Suppressor macrophage (primary cell): Measurements from ENCODE around the gene DHX32.

Experiments used
- DNase-seq, 4 experiments: peaks; one replicate each; pipeline ENCODE4 v3.0.0-alpha.2; 2020 to 2022

DHX32 gene

DNA sequence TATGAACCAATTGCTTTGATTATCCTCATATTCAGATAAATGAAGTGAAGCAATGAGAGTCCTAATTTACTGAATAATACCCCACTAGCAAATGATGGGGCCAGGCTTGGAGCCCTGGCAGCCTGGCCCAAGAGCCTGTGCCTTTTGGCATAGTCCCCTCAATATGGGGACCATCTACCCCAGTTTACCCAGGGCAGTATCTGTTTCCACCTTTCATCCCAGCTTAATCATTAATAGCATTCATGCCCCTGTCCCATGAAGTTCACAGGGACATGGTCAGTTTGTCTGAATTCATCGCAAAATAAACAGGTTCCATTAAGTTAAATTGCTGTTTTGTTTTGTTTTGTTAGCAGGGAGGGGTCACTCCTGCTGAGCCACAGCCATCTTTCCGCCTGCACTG lies 32.2 kb downstream of the DHX32 start:
- no peak for DNase-seq

DNA sequence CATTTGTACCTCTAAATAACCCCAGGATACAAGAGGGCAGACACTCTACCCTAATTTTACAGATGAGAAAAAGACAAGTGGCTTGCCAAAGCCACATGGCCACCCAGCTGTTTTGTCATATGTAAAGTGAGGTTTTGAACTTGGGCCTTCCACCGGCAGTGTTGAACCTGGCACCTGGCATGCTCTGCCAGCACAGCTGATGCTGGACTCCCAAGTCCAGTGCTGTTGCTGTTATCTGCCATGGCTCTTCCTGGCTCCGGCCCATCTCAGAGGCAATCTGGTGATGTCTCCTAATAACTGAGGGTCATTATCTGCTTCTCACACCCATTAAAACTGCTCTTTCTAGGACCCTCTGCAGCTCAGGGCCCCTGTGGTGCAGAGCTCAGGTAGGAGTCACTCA lies 32.7 kb downstream of the DHX32 start:
- no peak for DNase-seq

DNA sequence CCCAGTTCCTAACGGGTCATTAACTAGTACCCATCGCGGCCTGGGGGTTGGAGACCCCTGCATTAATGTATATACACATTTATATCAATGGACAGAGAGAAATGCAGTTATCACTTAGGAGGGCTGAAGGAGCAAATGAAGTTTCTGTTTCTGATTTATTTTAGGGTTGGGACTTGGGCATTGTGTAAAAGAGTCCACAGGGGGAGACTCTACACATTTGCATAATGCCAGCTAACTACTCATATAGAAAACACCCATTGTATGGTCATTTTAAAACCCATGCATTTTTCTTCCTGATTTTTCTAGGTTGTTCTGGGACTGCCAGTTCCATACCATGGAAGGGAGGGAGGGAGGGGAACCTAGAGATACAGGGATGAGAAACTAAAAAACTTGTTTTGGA lies 34.2 kb downstream of the DHX32 start:
- DNase-seq: no peak

DNA sequence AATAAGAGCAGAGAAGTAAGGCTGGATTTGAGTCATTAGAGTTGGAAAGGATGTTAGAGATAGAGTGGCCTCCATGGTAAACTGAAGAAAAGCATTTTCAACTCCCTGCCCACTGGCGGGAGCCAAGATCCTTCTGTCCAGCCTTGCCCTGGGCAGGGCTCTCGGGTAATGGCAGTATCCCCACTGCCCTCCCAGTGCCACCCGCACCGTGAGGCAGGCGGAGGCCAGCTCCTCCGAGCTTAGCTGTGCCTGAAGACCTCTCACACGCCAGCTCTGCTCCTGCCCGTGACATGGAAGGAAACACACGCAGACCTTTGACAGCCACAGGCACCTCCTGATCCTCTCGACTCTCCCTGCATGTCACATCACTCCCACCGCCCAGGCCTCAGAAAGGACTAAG lies 35.5 kb downstream of the DHX32 start:
- no peak for DNase-seq

DNA sequence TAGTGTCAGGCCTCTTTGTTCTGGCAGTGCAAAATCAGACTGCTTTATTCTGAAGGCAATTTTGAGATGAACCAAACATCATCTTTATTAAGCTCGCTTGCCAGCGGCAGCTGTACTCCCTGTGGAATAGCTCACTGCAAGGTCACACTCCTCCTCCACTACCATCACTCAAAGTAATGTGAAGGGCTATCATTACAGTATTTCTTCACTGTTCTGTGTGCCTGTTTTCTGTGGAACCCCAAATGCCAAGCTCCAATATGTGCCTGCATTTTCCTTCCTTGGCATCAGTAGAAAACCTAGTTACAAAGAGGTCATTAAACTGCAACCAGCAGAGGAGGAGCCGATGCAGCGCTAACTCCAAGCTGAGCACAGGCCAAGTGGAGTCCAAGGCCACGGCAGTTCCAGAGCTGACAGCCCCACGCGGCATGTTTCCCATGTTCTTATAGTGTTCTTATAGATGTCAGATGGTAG lies 36.3 kb downstream of the DHX32 start:
- no peak for DNase-seq

DNA sequence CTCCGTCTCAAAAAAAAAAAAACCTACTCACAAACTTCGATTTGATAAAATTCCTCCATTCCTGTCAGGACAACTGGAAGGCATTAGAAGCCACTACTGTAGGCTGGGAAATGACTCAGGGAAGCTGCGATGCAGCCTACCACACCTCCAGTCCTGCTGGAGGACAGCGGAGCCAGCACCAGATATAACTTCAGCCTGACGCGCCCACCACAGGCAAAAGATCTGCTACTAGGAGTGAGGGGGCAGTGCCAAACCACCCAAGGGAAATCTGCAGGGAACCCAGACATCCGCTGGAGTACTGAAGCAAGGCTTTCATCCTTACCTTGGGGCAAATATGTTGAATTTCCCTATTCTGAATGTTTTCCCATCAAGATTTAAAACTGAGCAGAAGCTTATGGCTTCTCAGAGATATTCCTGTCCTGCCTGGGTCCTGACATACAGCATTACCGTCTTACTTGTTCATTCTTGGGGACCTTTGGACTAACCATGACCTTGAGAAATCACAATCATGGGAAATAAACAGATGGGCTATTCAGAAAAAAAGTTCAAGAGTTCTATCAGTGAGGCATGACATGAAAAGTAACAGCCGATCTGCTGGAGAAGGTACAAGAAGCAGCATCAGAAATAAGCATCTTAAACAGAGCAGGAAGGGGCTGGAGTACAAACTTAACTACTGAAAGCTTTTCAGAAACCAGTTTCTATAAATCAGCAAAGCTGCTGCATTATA lies 37.3 kb downstream of the DHX32 start:
- no peak for DNase-seq

DNA sequence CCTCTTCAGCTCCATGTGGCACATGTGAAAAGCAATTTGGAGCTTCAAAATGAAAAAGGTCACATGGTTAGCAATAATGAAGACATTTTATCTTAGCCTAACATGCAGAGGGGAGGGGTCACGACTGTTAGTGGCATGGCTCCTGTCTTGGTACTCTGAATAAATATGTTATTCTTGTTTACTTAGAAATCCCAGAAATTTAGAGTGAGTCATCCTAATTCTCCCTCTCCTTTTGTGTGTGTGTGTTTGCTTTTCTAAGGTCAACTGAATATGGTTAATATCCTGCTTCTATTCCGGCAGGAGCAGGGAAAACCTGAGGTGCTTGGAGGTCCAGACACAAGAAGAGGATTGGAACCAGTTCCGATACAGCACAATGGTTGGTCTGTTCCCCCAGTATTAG lies 40.1 kb downstream of the DHX32 start:
- DNase-seq: no peak

DNA sequence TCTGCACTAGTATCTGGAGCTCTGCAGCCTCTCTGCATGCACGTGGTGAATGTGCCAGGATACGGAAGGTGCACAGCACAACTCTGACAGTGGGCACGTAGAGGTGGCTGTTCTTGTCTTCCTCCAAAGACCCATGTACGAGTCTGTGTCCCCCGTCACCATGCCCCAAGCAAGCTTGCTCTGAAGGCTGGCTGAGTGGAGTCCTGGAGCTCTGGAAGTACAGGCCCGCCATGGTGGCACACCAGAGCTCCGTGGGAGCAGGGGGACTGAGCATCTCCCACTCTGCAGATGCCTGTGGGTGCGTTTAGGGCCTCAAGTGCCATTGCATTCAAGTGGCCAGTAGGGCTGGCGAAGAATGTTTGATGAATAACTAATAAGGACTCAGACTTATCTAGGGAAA lies 40.7 kb downstream of the DHX32 start:
- no peak for DNase-seq

DNA sequence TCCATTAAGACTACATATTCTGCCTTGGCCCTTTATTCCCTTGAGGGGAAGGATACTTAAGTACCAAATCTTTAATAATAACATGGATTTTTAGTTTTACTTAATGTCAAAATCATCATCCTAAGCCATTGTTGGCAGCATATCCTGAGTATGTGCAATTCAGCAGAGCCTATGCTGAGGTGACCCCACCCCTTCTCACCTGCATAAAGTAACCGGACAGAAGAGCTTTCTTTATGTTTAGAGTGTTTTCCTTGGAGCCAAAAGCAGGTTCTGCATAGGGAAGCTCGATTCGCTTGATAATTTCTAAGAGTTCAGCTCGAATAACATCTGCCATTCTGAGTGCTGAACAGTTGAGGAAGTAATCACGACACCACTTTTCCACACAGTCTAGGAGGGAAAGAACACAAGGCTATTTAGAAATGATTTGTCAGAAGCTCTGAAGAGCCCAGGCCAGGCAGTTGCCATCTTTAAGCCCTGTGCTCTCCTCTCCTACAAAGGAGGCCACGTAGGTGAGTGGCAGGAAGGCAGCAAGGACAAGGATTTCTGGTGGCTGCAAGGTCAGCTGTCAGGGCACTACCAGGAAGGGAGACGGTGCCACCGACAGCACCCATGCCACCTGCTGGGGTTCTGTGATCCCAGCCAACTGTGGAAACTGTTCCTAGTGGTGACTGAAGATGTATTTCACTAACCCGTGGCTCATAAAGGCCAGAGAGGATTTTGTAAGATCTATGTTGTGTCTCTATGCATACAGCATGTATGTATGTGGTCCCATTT lies 42.1 kb downstream of the DHX32 start:
- no peak for DNase-seq

DNA sequence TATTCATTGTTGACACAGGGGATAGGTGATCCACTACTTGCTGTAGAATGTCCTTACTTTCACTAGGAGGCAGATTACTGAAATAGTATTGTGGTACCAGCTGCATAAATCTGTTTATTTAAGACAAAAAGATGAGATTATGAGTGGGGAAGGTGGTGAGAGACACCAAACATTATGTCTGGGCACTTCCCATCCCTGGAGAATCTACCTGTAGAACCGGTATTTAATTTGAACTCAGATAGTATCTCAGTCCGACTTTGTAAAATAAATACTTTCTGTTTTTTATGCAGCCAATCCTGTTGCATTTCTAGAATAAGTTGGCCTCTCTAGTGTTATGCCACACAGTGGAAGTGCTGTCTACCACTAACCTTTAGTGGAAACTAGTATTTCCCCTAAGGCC lies 44.3 kb downstream of the DHX32 start:
- no peak for DNase-seq

DNA sequence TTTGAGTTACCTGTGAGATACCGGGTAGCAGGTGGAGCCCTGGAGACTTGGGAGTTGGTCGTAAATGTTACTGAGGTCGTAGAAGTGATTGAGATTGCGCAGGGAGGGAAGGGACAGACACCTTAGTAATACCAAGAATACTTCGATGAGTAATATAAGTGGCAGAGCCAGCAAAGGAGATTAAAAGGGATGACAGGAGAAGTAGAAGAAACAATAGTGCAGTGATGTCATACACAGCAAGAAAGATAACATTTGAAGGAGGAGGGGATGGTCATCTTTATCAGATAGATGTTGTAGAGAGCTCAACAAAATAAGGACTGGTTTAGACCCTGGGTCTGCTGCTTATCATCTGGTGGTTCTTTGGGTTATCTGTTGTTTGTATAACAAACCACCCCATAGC lies 52.8 kb downstream of the DHX32 start:
- DNase-seq: no peak

DNA sequence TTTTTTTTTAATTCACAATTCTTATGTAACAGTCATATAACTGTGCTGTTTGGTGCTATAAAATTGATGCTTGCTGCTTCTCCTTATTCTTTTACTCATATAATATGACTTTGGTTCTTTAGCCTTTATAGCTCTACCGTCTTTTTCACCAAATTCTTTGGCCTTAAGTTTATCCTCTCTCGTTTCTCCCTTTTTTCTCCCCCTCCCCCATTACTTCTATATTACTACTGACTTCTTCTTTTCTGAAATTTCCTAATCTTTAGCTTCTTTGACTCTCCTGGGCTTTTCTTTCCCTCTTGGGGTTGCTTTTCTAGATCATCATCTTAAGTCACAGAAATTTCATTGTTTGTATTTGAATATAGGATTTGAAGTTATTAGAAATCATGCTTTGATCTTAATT lies 54.0 kb downstream of the DHX32 start:
- DNase-seq: peak in 1 of 4 experiments; percentile 25

DNA sequence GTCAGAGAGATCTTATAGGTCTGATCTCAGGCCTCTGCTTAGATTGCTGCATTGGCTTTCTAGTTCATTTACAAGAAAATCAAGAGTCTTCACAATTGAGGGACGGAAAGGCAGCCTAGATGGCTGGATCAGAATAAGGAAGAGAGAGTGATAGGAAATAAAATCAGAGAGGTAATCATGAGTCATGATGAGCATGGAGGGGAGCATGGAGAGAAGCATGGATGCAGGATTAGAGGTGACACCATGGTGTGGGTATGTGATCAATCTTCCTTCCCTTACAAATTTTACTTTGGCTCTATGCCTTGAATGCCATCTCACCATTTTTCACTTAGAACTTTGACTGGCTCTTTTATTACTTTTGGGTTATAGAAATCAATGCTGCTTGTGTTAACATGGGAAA lies 56.4 kb downstream of the DHX32 start:
- DNase-seq: no peak

DNA sequence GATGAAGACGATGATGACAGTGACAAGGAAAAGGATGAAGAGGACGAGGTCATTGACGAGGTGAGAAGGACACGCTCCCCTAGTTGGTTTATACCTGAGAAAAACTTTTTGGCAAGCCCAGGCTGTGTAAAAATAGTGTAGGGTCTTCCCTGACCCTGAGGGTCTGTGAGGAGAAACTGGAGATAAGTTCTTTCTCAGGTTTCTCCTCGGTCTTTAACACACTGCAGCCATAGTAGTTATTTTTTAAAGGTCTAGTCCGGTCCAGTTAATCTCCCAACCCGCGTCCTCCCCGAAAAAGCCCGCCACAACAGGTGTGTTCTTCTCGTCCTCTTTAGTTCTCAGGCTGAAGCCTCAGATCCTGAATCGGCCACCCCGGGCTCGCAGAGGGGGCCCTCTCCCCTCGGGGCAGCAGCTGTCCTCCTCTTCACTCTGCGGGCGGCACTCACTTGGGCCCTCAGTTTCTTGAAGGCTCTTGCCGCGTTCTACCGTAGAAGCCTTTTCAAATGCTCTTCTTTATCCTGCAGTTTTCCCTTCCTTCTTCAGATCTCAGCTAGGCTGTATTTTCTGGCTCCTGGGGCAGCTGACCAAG lies 57.3 kb downstream of the DHX32 start:
- peak; percentile 2 to 27 (median 10) for DNase-seq

DNA sequence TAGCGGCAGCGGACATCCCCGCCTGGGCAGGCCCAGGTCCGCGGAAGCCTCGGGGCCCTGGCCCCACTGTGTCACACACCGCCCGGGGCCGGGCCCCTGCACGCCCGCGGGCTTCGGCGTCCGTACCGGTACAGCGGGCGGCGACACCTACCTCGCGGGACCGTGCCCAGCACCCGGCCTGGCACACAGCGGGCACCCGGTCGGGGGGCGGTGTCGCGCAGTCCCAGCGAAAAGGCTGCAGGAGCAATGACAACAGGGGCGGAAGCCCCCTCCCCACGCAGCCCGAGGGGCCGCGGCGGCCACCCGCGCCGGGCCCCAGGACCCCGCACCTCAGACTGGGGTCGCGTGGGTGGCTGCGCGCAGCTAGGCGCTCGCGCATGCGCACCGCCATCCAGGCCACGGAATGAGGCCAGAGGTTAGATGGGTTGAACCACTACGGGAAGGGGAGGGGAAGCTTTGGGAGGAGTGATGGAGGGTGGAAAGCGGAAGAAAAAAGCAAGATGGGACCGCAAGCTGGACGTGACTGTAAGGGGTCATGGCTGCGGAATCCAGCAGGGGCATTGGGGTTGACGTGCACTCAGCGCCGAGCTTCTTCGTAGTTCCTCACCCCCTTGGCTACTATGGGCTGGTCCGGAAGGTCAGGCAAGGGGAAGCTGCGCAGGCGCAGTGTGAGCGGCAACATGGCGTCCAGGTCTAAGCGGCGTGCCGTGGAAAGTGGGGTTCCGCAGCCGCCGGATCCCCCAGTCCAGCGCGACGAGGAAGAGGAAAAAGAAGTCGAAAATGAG lies 58.0 kb downstream of the DHX32 start, which contains the start of the genes BCCIP and UROS:
TSS of gene BCCIP (plus strand) at position 669 of the 785 bp plus-strand sequence. CDS start at position 681, 12 bp downstream.
TSS of gene UROS (minus strand) at position 381 of the 785 bp plus-strand sequence. CDS start 6,759 bp downstream, outside the sequence.
- peak; percentile 95 to 98 (median 96) for DNase-seq

DNA sequence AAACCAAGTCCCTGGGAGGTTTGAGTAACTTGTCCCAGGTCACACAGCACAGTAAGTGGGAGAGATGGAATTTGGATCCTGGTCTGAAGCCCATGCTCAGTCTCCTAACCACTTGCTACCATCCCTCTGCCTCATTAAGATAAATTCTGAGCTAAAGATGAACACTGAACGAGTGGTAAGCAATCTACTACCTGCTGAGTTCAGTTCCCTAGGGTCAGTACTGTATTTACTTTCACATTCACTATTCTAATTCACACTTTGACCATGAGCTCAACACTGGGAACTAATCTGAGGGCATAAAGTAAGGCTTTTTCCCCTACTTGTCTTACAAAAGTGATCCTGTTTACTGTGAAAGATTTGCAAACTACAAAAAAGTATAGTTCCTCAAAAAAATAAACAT lies 60.4 kb downstream of the DHX32 start:
- peak in 2 of 4 experiments; percentile 6 to 14 for DNase-seq

DNA sequence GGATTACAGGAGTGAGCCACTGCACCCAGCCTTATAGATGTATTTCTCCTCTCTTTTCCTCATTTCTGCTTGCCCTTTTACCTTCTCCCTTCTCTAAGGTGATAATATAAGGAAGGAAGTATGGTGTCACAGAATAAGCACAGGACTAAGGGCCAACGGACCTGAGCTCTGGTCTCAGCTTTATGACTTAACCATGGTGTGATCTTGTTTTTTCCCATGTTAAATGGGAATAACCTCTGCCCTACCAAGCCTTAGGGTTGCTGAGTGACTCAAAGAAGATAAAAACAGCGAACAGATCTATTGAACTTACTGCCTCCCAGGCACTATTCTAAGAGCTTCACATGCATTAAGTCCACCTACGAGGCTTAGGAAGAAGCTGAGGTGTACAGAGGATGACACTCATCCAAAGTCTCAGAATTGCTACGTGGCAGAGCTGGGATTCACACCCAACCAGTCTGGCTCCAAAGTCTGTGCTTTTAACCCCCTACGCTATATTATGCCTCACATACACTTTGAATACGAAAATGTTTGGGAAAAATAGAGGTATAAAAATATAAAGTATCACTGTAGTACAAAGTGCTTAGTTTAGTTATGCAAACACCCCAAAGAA lies 63.6 kb downstream of the DHX32 start:
- DNase-seq: no peak

DNA sequence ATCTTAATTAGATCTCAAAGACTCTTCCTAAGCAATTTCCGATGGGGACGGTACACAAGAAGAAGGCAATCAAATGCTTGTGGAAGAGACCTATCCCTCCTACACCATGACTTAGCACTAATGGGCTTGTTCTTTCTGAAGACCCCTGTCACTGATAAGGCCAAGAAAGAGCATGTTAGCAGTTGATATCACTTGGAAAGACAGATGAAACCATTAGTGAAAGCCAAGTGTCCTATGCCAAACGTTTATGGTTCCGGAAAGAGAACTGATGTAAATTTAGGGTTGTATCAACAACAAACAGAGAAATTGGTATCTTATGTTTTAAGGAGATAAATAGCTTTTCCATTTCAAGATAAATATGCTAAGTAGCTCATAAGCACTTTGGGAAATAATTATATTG lies 64.5 kb downstream of the DHX32 start:
- no peak for DNase-seq

DNA sequence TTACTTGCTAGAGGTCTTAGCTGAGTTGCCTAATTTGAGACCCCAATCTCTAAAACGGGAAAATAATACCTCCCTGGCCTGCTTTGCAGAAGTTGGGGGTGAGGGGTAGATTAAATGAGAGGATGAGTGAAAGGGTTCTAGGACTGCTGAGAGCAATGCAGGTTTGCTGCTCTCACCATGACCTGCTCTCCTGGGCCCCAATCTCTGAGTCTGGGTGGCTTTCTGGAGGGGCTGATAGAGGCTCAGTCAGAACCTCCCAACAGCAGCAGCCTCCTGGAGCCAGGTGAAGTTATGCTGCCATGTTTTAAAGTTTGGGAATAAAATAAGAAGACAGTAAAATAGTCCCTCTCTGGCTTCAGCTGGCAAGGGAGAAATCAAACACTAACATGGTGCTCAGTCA lies 65.3 kb downstream of the DHX32 start:
- no peak for DNase-seq

DNA sequence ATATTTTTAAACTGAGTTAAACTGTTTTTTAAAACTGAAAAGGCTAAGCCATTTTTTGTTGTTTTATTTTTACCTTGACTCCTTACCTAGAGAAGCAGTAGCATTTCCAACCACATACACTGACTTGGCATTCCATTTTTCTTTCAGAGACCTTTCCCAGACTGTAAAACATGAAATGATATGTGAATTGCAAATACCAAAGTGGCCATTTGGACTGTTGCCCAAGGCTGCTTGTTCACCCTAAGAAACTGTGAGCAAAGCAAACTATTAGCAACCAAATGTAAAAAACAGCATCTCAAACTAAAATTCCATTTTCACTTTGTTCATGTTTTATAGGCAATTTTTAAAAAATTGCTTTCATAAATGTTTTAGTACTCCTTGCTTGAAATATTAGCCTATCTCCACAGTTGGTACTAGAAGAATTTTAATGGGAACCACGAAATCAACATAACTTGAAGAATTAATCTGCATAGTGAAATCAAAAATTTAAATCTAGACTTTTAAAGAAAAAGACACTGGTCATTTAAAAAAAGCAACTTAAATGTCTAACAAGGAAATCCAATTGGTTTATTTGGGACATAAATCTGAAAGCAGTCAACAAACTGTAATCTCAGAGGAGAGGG lies 68.9 kb downstream of the DHX32 start:
- DNase-seq: no peak

DNA sequence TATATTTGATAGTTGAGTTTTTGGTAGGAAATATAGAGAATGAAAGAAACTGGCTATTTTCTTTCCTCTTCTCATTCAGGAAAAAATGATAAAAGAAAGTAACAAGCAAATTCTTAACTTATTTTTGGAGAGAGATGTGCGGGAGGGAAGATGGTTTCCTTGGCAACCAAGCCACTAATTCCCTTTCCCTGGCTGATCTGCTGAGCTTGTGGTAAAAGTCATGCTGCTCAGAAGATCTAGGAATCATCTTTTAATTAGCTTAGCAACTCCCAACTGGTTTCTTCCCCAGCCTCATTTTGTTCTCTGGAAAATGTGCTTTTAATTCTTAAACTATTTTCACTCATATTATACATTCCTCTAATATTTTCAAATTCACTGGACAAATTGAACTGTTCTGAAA lies 69.8 kb downstream of the DHX32 start:
- DNase-seq: no peak

DNA sequence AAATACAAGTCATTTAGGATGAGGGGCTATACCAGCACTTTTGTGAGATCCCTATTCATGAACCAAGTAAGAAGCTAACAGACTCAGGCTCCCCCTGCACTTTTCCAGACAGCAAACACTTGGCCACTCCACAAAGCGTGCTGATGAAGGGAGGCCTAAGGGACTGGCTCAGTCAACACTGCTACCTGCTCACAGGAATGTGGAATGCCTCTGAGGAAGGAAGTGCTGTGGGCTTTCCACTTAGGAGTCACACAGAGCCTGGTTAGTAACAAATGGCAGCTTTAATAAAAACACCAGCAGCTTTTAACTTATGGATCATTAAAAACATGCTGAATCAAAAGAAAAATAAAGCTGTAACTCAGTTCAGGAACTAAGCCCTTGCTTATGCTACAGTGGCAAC lies 73.0 kb downstream of the DHX32 start:
- DNase-seq: no peak
